ENCODE results near the gene CTXND1. TPM values are rescaled to one million over a fixed set of nuclear protein-coding genes. Genes with fewer than 3 reads are reported as not detected.

CTXND1 gene
- total and polyA plus RNA-seq, 2 of the 8 experiments (the other 6 are each of a cell fraction or from before 2014, with no cell fraction given): 0.03 TPM; not detected in 1

DNA sequence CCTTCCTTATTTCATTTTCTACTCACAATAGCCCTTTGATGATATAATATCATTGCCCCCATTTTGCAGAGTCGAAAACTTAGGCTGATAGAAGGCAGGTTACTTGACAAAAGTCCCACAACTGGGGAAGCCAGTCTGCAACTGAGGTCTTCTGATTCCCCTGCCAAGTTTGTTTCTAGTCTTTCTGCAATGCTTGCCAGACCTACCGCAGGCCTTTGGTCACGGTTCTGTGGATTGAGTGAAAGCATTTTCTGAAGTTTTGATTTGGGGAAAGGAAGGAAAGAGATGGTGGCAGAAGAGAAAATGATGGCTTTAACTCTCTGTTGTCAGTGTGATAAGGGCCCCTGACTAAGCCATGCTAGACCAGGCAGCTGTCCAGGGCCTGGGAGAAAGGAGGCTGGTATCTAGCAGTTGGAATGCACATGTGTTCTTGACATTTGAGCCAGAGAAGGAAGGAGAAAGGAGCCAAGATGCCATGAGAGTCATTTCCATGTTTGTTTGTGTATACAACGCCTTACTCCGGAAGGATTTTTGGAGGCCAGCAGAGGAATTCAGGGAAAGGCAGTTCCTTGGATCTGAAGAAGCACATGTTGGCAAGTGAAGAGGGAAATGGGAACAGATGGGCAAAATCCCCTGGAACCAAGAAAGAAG is 69.3 kb downstream of the CTXND1 start:
- no peak overlapping the region for H3K4me2 ChIP-seq (ENCODE audit: insufficient read depth in 1 of 2, low read depth in 2 of 2, low read length in 2 of 2)
- no peaks in the 10 kb centered on the region for H3K79me2 ChIP-seq (ENCODE audit: control insufficient read depth in 1 of 2, insufficient read depth in 2 of 2, low read length in 2 of 2)
- no peaks in the 10 kb centered on the region for H3K4me1 ChIP-seq (replicated peaks in 1 of 4; ENCODE audit: control insufficient read depth in 3 of 4, insufficient read depth in 4 of 4, low read length in 3 of 4)
- H3K18ac ChIP-seq (ENCODE audit: extremely low read depth, low read length): no peak overlapping the region
- no peak overlapping the region for H3K4ac ChIP-seq (replicated peaks; ENCODE audit: insufficient read length, low read depth, low read length)
- no peak overlapping the region for H4K8ac ChIP-seq (ENCODE audit: extremely low read depth, insufficient read depth, low read length)
- ChIA-PET CTCF (ENCODE audit: partially characterized antibody) (interaction anchor here (0.6 to 3.2 kb wide), 6 partner anchors 10 to 1096 kb away, joined by 3 to 12 read pairs (median 4); partner anchors contain the start of gene FAH), POLR2A (ENCODE audit: partially characterized antibody) (no interaction called here)
- no peak overlapping the region for H2BK20ac ChIP-seq (ENCODE audit: low read length)
- H2BK15ac ChIP-seq (ENCODE audit: low read length): no peak overlapping the region
- H4K5ac ChIP-seq (ENCODE audit: insufficient read length, low read depth, low read length): no peak overlapping the region
- H3K79me1 ChIP-seq (ENCODE audit: low read depth, low read length): no peaks in the 10 kb centered on the region
- no peaks in the 10 kb centered on the region for H3K9me3 ChIP-seq (ENCODE audit: insufficient read depth in 2 of 2, low read depth in 1 of 2, low read length in 1 of 2)
- no peak overlapping the region for H3K9ac ChIP-seq (replicated peaks in 1 of 4; ENCODE audit: extremely low read depth in 1 of 4, low read depth in 3 of 4, low read length in 3 of 4)
- no peak for TF ChIP-seq BRCA1 (IDR thresholded peaks at IDR 0.05; ENCODE audit: low read depth, low read length)
- no peak for TF ChIP-seq SP2 (IDR thresholded peaks at IDR 0.05; ENCODE audit: low read length)
- TF ChIP-seq NANOG (IDR thresholded peaks at IDR 0.05; ENCODE audit: insufficient read depth, low read depth, low read length, poor library complexity, severe bottlenecking): no peak
- TF ChIP-seq SP4 (IDR thresholded peaks at IDR 0.05; ENCODE audit: low read length): no peak
- TF ChIP-seq RAD21 (IDR thresholded peaks at IDR 0.05 in 1 of 2, conservative IDR thresholded peaks at IDR 0.05 in 1 of 2; ENCODE audit: low read depth in 2 of 2, low read length in 2 of 2): no peak
- TF ChIP-seq CHD2 (IDR thresholded peaks at IDR 0.05; ENCODE audit: low read length): no peak
- no peak overlapping the region for H3K23ac ChIP-seq (ENCODE audit: insufficient read length)
- no peak overlapping the region for H2AK5ac ChIP-seq (ENCODE audit: low read depth, low read length)
- H2AFZ ChIP-seq (ENCODE audit: low read length): no peak overlapping the region
- no peak overlapping the region for H2BK5ac ChIP-seq (ENCODE audit: low read depth, low read length)
- no peak for DNase-seq (ENCODE audit: low read depth in 1 of 2, low spot score in 2 of 2)
- no peak overlapping the region for H2BK120ac ChIP-seq (replicated peaks; ENCODE audit: low read depth, low read length)
- H4K20me1 ChIP-seq (replicated peaks in 1 of 2; ENCODE audit: control insufficient read depth in 1 of 2, insufficient read depth in 2 of 2, low read length in 2 of 2): no peaks in the 10 kb centered on the region
- no peak overlapping the region for H3K56ac ChIP-seq (replicated peaks; ENCODE audit: insufficient read length, low read depth, low read length)
- H3K23me2 ChIP-seq (ENCODE audit: low read depth, low read length): no peaks in the 10 kb centered on the region
- no peak overlapping the region for H3K4me3 ChIP-seq (ENCODE audit: extremely low read depth in 1 of 4, insufficient read depth in 2 of 4, low read depth in 3 of 4, low read length in 4 of 4)
- H4K91ac ChIP-seq (replicated peaks; ENCODE audit: insufficient read length, low read length): no peak overlapping the region
- peaks cover 0 to 7% (median 2%) of the 10 kb centered on the region in 4 experiments; a peak in 3 of 8 replicates for H3K36me3 ChIP-seq (ENCODE audit: control insufficient read depth in 2 of 4, insufficient read depth in 4 of 4, low read length in 3 of 4)
- H3K14ac ChIP-seq (ENCODE audit: insufficient read length): no peak overlapping the region
- no peak for FAIRE-seq
- WGBS, 2 experiments (ENCODE audit: extremely low coverage in 1 of 2, insufficient coverage in 1 of 2, insufficient read length in 1 of 2, insufficient replicate concordance in 2 of 2, low coverage in 1 of 2, low lambda C conversion rate in 2 of 2, missing lambda C conversion rate in 1 of 2): 96% methylated on average over 5 of the region's 5 CpGs; no CpG with 5 or more reads in 1 of the 2 experiments
- no peak overlapping the region for H2BK12ac ChIP-seq (ENCODE audit: low read depth, low read length)
- no peaks in the 10 kb centered on the region for H3K27me3 ChIP-seq (replicated peaks in 1 of 4; ENCODE audit: control insufficient read depth in 3 of 4, extremely low read depth in 1 of 4, insufficient read depth in 3 of 4, low read length in 3 of 4)
- H3K27ac ChIP-seq (ENCODE audit: low read depth, low read length): no peak overlapping the region

All from H1 (cell line).